K562 (cell line): ENCODE data around the gene EPYC. TPM values are rescaled to one million over a fixed set of nuclear protein-coding genes. Genes with fewer than 3 reads are reported as not detected.

Source experiments
- ATAC-seq: fragments of 200-7000 bp; cut with Tn5 transposase; 3 replicates; pipeline ENCODE4 v1.9.1; 2020; ENCODE audit warnings: moderate library complexity
- BruUV-seq: library from RNA; stranded (reverse); fragments of 400-500 nt; replicated peaks from 2 replicates; lab custom pipeline; 2021; lab: Mats Ljungman, UMichigan
- CTCF ChIA-PET: fragments of 300-600 bp; formaldehyde crosslinking; extraction: SDS; loops from one replicate; lab custom pipeline; 2021; ENCODE audit warnings: low intra/inter-chr PET ratio; lab: Yijun Ruan, JAX
- POLR2A ChIA-PET: fragments of 300-600, 350-650 bp; sonication (Branson Sonifier 250); formaldehyde crosslinking; extraction: SDS; loops from one replicate; lab custom pipeline; 2021; ENCODE audit warnings: antibody characterized with exemption, inconsistent platforms; lab: Yijun Ruan, JAX
- DNase-seq, 4 experiments: peaks; one replicate each; pipeline versions ENCODE4 v3.0.0 to v3.0.0-alpha.2; 2011 to 2018; ENCODE audit warnings: low spot score in 3 of 4, mixed read lengths in 3 of 4; ENCODE audit errors: extremely low read depth in 1 of 4
- FAIRE-seq: peaks from 2 replicates; lab custom pipeline; 2011; peaks lifted over from hg19 to GRCh38; lab: Jason Lieb, UNC
- H2AFZ ChIP-seq: 2 replicates; pipeline ENCODE4 v1.6.0; 2011; ENCODE audit warnings: low read depth, low read length, control low read depth, inconsistent platforms
- H3K27ac ChIP-seq: fragments of 200-600 bp; 3 replicates; pipeline ENCODE4 v1.8.0; 2011; ENCODE audit warnings: low read depth, mild to moderate bottlenecking, control low read depth, inconsistent platforms, low read length, moderate library complexity, mixed read lengths; ENCODE audit errors: extremely low read depth
- H3K27me3 ChIP-seq, 2 experiments: fragments of 300-600 bp in 1 of 2; 2 replicates in 1 of 2; 3 replicates in 1 of 2; pipeline versions ENCODE4 v1.6.0 to v1.8.0; 2011; ENCODE audit warnings: inconsistent platforms in 2 of 2, low read length in 2 of 2, mild to moderate bottlenecking in 1 of 2, mixed read lengths in 1 of 2, moderate library complexity in 1 of 2; ENCODE audit not compliant: control insufficient read depth in 2 of 2, insufficient read depth in 2 of 2
- H3K36me3 ChIP-seq: fragments of 300-600 bp; 3 replicates; pipeline ENCODE4 v1.8.0; 2011; ENCODE audit warnings: mild to moderate bottlenecking, low read length, inconsistent platforms; ENCODE audit not compliant: control insufficient read depth, insufficient read depth
- H3K4me1 ChIP-seq, 2 experiments: fragments of 200-600 bp in 1 of 2; replicated peaks in 1 of 2; 2 replicates in 1 of 2; 3 replicates in 1 of 2; pipeline versions ENCODE4 v1.5.1 to v1.8.0; 2011; ENCODE audit warnings: inconsistent platforms in 2 of 2, low read length in 2 of 2, mild to moderate bottlenecking in 1 of 2, mixed read lengths in 1 of 2, moderate library complexity in 1 of 2; ENCODE audit not compliant: control insufficient read depth in 2 of 2, insufficient read depth in 2 of 2
- H3K4me2 ChIP-seq: 2 replicates; pipeline ENCODE4 v1.6.1; 2011; ENCODE audit warnings: low read length, control low read depth, inconsistent platforms, mixed read lengths; ENCODE audit not compliant: insufficient read depth
- H3K4me3 ChIP-seq: fragments of 200-600 bp; sonication (generic), shearing (Covaris generic); 2 replicates; pipeline ENCODE4 v1.5.1; 2016; ENCODE audit warnings: control low read depth, inconsistent platforms
- H3K79me2 ChIP-seq: fragments of 200-600 bp; 3 replicates; pipeline ENCODE4 v1.8.0; 2011; ENCODE audit warnings: low read length, inconsistent platforms; ENCODE audit not compliant: control insufficient read depth, insufficient read depth
- H3K9ac ChIP-seq, 2 experiments: 2 replicates each; pipeline versions ENCODE4 v1.6.0 to v1.6.1; 2011; ENCODE audit warnings: low read depth in 2 of 2, low read length in 2 of 2, control low read depth in 1 of 2, inconsistent platforms in 1 of 2, mild to moderate bottlenecking in 1 of 2, mixed read lengths in 1 of 2; ENCODE audit not compliant: insufficient read depth in 1 of 2
- H3K9me1 ChIP-seq: one replicate; pipeline ENCODE4 v1.6.0; 2011; ENCODE audit warnings: inconsistent platforms, mild to moderate bottlenecking, low read length, moderate library complexity; ENCODE audit not compliant: control insufficient read depth, insufficient read depth
- H3K9me3 ChIP-seq: replicated peaks from 2 replicates; pipeline ENCODE4 v1.5.1; 2011; ENCODE audit warnings: low read depth, low read length, inconsistent platforms; ENCODE audit not compliant: control insufficient read depth, insufficient read depth
- H4K20me1 ChIP-seq: replicated peaks from 2 replicates; pipeline ENCODE4 v1.6.1; 2011; ENCODE audit warnings: low read length, inconsistent platforms, mixed read lengths; ENCODE audit not compliant: control insufficient read depth, insufficient read depth
- ELF1 ChIP-seq: fragments of 200-800 bp; sonication (Bioruptor generic); IDR thresholded peaks from 2 replicates; pipeline ENCODE4 v1.6.1; 2016; ENCODE audit warnings: missing genetic modification characterization, missing compliant biosample characterization
- ELK3 ChIP-seq: fragments of 450-650 bp; formaldehyde crosslinking; IDR thresholded peaks from 2 replicates; pipeline ENCODE4 v1.4.0; 2020; ENCODE audit warnings: mild to moderate bottlenecking
- FOSL1 ChIP-seq: fragments of 200-800 bp; sonication (Bioruptor generic); conservative IDR thresholded peaks from 2 replicates; pipeline ENCODE4 v1.6.1; 2016; ENCODE audit warnings: missing genetic modification characterization, missing compliant biosample characterization
- NEUROD1 ChIP-seq: fragments of 150-350 bp; IDR thresholded peaks from 2 replicates; pipeline ENCODE4 v1.6.1; 2014; ENCODE audit warnings: borderline replicate concordance, low read length, low read depth; ENCODE audit not compliant: partially characterized antibody
- PCBP2 ChIP-seq: fragments of 200-400 bp; formaldehyde crosslinking; IDR thresholded peaks from 2 replicates; pipeline ENCODE4 v1.6.1; 2018; ENCODE audit warnings: low read length, low read depth, mild to moderate bottlenecking, moderate library complexity; ENCODE audit not compliant: poor library complexity, severe bottlenecking
- RERE ChIP-seq: sonication (generic); formaldehyde crosslinking; IDR thresholded peaks from 2 replicates; pipeline ENCODE4 v1.8.0; 2023; ENCODE audit warnings: missing genetic modification reagents, mild to moderate bottlenecking, borderline replicate concordance
- SMC3 ChIP-seq: conservative IDR thresholded peaks from 2 replicates; pipeline ENCODE4 v1.6.1; 2011; ENCODE audit warnings: low read depth, low read length, improper control_type of control experiment; ENCODE audit not compliant: insufficient read depth
- WGBS: fragments of 100-300 bp; shearing (Covaris generic); methylation state at CpG from one replicate; pipeline ENCODE4 v1.1.6; 2016; ENCODE audit warnings: low coverage, mixed read lengths; ENCODE audit not compliant: insufficient coverage; ENCODE audit errors: missing lambda C conversion rate; 5-methylcytosine and 5-hydroxymethylcytosine counted together
- in situ Hi-C: fragments of 300-500 bp; cut with MboI; formaldehyde crosslinking; loops from 4 replicates; pipeline ENCODE4 v1.15.0; 2018; ENCODE audit warnings: inconsistent platforms, mixed read lengths
- intact Hi-C: fragments of 100-400 bp; cut with micrococcal nuclease; formaldehyde crosslinking; loops from 2 replicates; pipeline ENCODE4 v1.14.2; 2022
- polyA plus RNA-seq, 8 experiments: library from polyadenylated mRNA; depleted of rRNA in 4 of 8; stranded (reverse) in 5 of 8; unstranded in 3 of 8; fragments of >200 nt; fragmentation: Nextera tagmentation in 2 of 8; fragmentation: Illumina TruSeq in 1 of 8; extraction: Ambion mirVana in 2 of 8; extraction: Trizol in 1 of 8; gene quantifications; 2 replicates each; pipeline versions ENCODE4 v1.2.1 to v1.2.3, GENCODE V29; 2011 to 2014; ENCODE audit warnings: inconsistent platforms in 1 of 8, missing spikeins in 1 of 8
- total RNA-seq, 7 experiments: library from RNA; depleted of rRNA in 6 of 7; stranded (reverse); fragments of >200 nt in 6 of 7; fragmentation: Illumina TruSeq in 2 of 7; extraction: Trizol in 2 of 7; gene quantifications; 2 replicates each; pipeline versions ENCODE4 v1.2.1 to v1.2.3, GENCODE V29; 2011 to 2021; ENCODE audit warnings: low replicate concordance in 1 of 7

The EPYC gene
- total and polyA plus RNA-seq, 9 of the 15 experiments (the other 6 are each of a cell fraction or from before 2014, with no cell fraction given): not detected

- Histone ChIP-seq H3K27me3 (no peaks in the 10 kb centered on the region), H3K4me1 (no peaks in the 10 kb centered on the region), H4K20me1 (no peaks in the 10 kb centered on the region), H3K9me1 (no peaks in the 10 kb centered on the region), H3K4me3 (no peak overlapping the region), H2AFZ (no peak overlapping the region), H3K9me3 (no peaks in the 10 kb centered on the region), H3K9ac (no peak overlapping the region), H3K79me2 (no peaks in the 10 kb centered on the region), H3K36me3 (no peaks in the 10 kb centered on the region), H3K4me2 (no peak overlapping the region), H3K27ac (no peak overlapping the region)
- intact Hi-C loops: no loop called here
- ChIA-PET CTCF (no interaction called here), POLR2A (no interaction called here)
- DNase-seq (no peak), ATAC-seq (no peak), FAIRE-seq (no peak)
- 0% methylated on average over 2 of the region's 2 CpGs for WGBS
- BruUV-seq: no TSS peak
- TF ChIP-seq SMC3: no peak
- no peak for TF ChIP-seq FOSL1 (tag)
- TF ChIP-seq ELK3: no peak
- no peak for TF ChIP-seq NEUROD1
- no peak for TF ChIP-seq PCBP2
- TF ChIP-seq RERE (CRISPR knock-in tag): no peak
- no peak for TF ChIP-seq ELF1 (tag)
- in situ Hi-C loops: loop anchor here (25.0 kb wide), 1 partner anchor 337 kb away; no protein-coding TSS in a partner anchor
Measured at GRCh38 chr12:90999966-91000365, 4.8 kb downstream of the EPYC start.
